ENCODE data around the gene CES3. TPM values are rescaled to one million over a fixed set of nuclear protein-coding genes. Genes with fewer than 3 reads are reported as not detected.
"Not testable (repeated sequence)": the region's sequence is repeated elsewhere in the genome, so short reads cannot be mapped to it uniquely, and the experiment has no call there.

Gene CES3
- total RNA-seq, 1 experiment from 2014 or later = 0.64 TPM

- no TSS peak for BruUV-seq (replicated peaks)
- no peak for DNase-seq
- H3K9me3 Mint-ChIP-seq (ENCODE audit: low read depth, unreplicated experiment) = no peaks in the 10 kb centered on the region
- no peak for TF ChIP-seq CTCF (IDR thresholded peaks at IDR 0.05; ENCODE audit: unreplicated experiment)
- peaks cover 17% of the 10 kb centered on the region for H3K27me3 Mint-ChIP-seq (ENCODE audit: unreplicated experiment)
- peaks cover 44% of the 10 kb centered on the region for H3K36me3 Mint-ChIP-seq (ENCODE audit: insufficient read depth, unreplicated experiment)
- intact Hi-C loops (cut with micrococcal nuclease; ENCODE audit: unreplicated experiment) = no loop called here
- no peak overlapping the region for H3K27ac Mint-ChIP-seq (ENCODE audit: unreplicated experiment)
- H3K4me3 Mint-ChIP-seq (ENCODE audit: low read depth, unreplicated experiment) = no peak overlapping the region
- CTCF ChIA-PET = interaction anchor here (0.6 to 1.2 kb wide), 2 partner anchors 70 to 71 kb away, joined by 5 to 8 read pairs; no protein-coding TSS in a partner anchor
- H3K4me1 Mint-ChIP-seq (ENCODE audit: low read depth, unreplicated experiment) = peaks cover 20% of the 10 kb centered on the region
Observed at GRCh38 chr16:66944054-66944441, 17.0 kb upstream of the CES3 start.

DNA sequence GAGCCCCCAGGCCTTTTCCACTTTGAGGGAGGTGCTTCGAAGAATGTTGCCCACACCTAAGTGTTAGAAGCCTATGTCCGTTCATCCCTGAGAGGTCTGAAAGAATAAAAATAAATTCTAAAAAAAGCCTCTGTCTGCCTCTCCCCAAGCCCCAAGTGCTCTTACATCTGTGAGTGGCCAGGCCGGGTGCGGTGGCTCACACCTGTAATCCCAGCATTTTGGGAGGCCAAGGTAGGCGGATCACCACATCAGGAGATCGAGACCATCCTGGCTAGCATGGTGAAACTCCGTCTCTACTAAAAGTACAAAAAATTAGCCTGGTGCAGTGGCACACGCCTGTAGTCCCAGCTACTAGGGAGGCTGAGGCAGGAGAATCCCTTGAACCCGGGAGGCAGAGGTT, 16.1 kb upstream of the CES3 start:
- Mint-ChIP-seq H3K4me1 (ENCODE audit: low read depth, unreplicated experiment) (peaks cover 20% of the 10 kb centered on the region), H3K27me3 (ENCODE audit: unreplicated experiment) (peaks cover 26% of the 10 kb centered on the region), H3K36me3 (ENCODE audit: insufficient read depth, unreplicated experiment) (peaks cover 44% of the 10 kb centered on the region)
- H3K27ac Mint-ChIP-seq (ENCODE audit: unreplicated experiment); H3K9me3 Mint-ChIP-seq (ENCODE audit: low read depth, unreplicated experiment); H3K4me3 Mint-ChIP-seq (ENCODE audit: low read depth, unreplicated experiment); BruUV-seq (replicated peaks); DNase-seq: not testable (repeated sequence)
- intact Hi-C loops (cut with micrococcal nuclease; ENCODE audit: unreplicated experiment) = loop anchor here (5.0 kb wide), 2 partner anchors 48 to 242 kb away; no protein-coding TSS in a partner anchor
- CTCF ChIA-PET = interaction anchor here (0.6 to 1.2 kb wide), 2 partner anchors 72 to 152 kb away, joined by 4 to 5 read pairs; no protein-coding TSS in a partner anchor

- no TSS peak for BruUV-seq (replicated peaks)
- H3K27me3 Mint-ChIP-seq (ENCODE audit: unreplicated experiment) = peaks cover 29% of the 10 kb centered on the region
- CTCF ChIA-PET = no interaction called here
Observed at GRCh38 chr16:66945939-66946338, 15.1 kb upstream of the CES3 start.

DNA sequence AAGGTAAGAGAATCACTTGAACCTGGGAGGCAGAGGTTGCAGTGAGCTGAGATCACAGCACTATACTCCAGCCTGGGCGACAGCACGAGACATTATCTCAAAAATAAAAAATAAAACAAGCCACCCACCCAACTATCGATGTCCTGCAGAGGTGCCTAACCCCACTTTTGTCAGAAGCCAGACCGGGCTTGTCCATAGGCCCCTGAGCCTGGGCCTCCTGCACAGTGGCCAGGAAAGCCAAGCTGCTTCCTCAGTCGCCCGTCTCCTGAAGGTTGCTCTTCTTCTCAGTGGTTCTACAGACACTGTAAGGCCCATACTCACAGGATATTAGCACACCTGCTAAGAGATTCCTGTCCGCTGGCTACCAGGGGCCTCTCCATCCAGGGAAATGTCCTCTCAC, 14.5 kb upstream of the CES3 start:
- no peak for TF ChIP-seq CTCF (IDR thresholded peaks at IDR 0.05; ENCODE audit: unreplicated experiment)
- intact Hi-C loops (cut with micrococcal nuclease; ENCODE audit: unreplicated experiment) = loop anchor here (5.0 kb wide), 2 partner anchors 49 to 241 kb away; no protein-coding TSS in a partner anchor
- DNase-seq = no peak
- Mint-ChIP-seq H3K4me3 (ENCODE audit: low read depth, unreplicated experiment) (no peak overlapping the region), H3K4me1 (ENCODE audit: low read depth, unreplicated experiment) (peaks cover 20% of the 10 kb centered on the region), H3K36me3 (ENCODE audit: insufficient read depth, unreplicated experiment) (peaks cover 44% of the 10 kb centered on the region), H3K27ac (ENCODE audit: unreplicated experiment) (no peak overlapping the region), H3K27me3 (ENCODE audit: unreplicated experiment) (peaks cover 29% of the 10 kb centered on the region), H3K9me3 (ENCODE audit: low read depth, unreplicated experiment) (no peaks in the 10 kb centered on the region)
- CTCF ChIA-PET = interaction anchor here (0.7 kb wide), 1 partner anchor 289 kb away, joined by 3 read pairs; no protein-coding TSS in a partner anchor
- no TSS peak for BruUV-seq (replicated peaks)

More at GRCh38 chr16:66945939-66946338, 15.1 kb upstream of the CES3 start:
- no peak for DNase-seq
- peaks cover 20% of the 10 kb centered on the region for H3K4me1 Mint-ChIP-seq (ENCODE audit: low read depth, unreplicated experiment)
- peaks cover 44% of the 10 kb centered on the region for H3K36me3 Mint-ChIP-seq (ENCODE audit: insufficient read depth, unreplicated experiment)
- TF ChIP-seq CTCF (IDR thresholded peaks at IDR 0.05; ENCODE audit: unreplicated experiment) = no peak
- no peaks in the 10 kb centered on the region for H3K9me3 Mint-ChIP-seq (ENCODE audit: low read depth, unreplicated experiment)
- intact Hi-C loops (cut with micrococcal nuclease; ENCODE audit: unreplicated experiment) = loop anchor here (5.0 kb wide), 2 partner anchors 49 to 241 kb away; no protein-coding TSS in a partner anchor
- no peak overlapping the region for H3K4me3 Mint-ChIP-seq (ENCODE audit: low read depth, unreplicated experiment)
- H3K27ac Mint-ChIP-seq (ENCODE audit: unreplicated experiment) = no peak overlapping the region

GRCh38 chr16:66946974-66947301, 14.1 kb upstream of the CES3 start:
- Mint-ChIP-seq H3K4me3 (ENCODE audit: low read depth, unreplicated experiment) (peak overlapping the region; percentile 77), H3K27ac (ENCODE audit: unreplicated experiment) (peak overlapping the region; percentile 32), H3K36me3 (ENCODE audit: insufficient read depth, unreplicated experiment) (peaks cover 42% of the 10 kb centered on the region), H3K27me3 (ENCODE audit: unreplicated experiment) (peaks cover 29% of the 10 kb centered on the region), H3K4me1 (ENCODE audit: low read depth, unreplicated experiment) (peaks cover 20% of the 10 kb centered on the region), H3K9me3 (ENCODE audit: low read depth, unreplicated experiment) (no peaks in the 10 kb centered on the region)
- BruUV-seq (replicated peaks) = no TSS peak
- CTCF ChIA-PET = interaction anchor here (0.7 to 0.9 kb wide), 2 partner anchors 210 to 289 kb away, joined by 3 to 4 read pairs; no protein-coding TSS in a partner anchor
- DNase-seq = no peak
- TF ChIP-seq CTCF (IDR thresholded peaks at IDR 0.05; ENCODE audit: unreplicated experiment) = no peak
- intact Hi-C loops (cut with micrococcal nuclease; ENCODE audit: unreplicated experiment) = loop anchor here (5.0 kb wide), 2 partner anchors 50 to 240 kb away; no protein-coding TSS in a partner anchor
